IMR-90 (cell line): ENCODE measurements around the gene PTPRO. TPM values are rescaled to one million over a fixed set of nuclear protein-coding genes. Genes with fewer than 3 reads are reported as not detected.

Experiments
- ATAC-seq: fragments of 200-7000 bp; cut with Tn5 transposase; 2 replicates; pipeline ENCODE4 v1.9.1; 2020; ENCODE audit warnings: low read depth, mild to moderate bottlenecking, moderate library complexity
- BruUV-seq: library from RNA; stranded (reverse); fragments of 400-500 nt; replicated peaks from 2 replicates; lab custom pipeline; 2021; lab: Mats Ljungman, UMichigan
- CTCF ChIA-PET: fragments of 300-600 bp; formaldehyde crosslinking; extraction: SDS; loops from one replicate; lab custom pipeline; 2021; ENCODE audit warnings: antibody characterized with exemption; lab: Yijun Ruan, JAX
- POLR2A ChIA-PET: fragments of 300-600 bp; sonication (Branson Sonifier 250); formaldehyde crosslinking; loops from one replicate; lab custom pipeline; 2022; ENCODE audit warnings: antibody characterized with exemption; ENCODE audit not compliant: unreplicated experiment; lab: Charles Lee
- DNase-seq: peaks from one replicate; pipeline ENCODE4 v3.0.0; 2013
- H2AFZ ChIP-seq: replicated peaks from 2 replicates; pipeline ENCODE3; 2013; ENCODE audit warnings: low read length, mild to moderate bottlenecking; ENCODE audit not compliant: poor library complexity
- H2AK5ac ChIP-seq: 2 replicates; pipeline ENCODE4 v1.6.1; 2013; ENCODE audit warnings: low read depth, low read length, inconsistent platforms
- H2AK9ac ChIP-seq: replicated peaks from 2 replicates; pipeline ENCODE3; 2013; ENCODE audit warnings: mild to moderate bottlenecking, low read depth, low read length, moderate library complexity; ENCODE audit not compliant: poor library complexity
- H2BK120ac ChIP-seq: 2 replicates; pipeline ENCODE4 v1.6.1; 2013; ENCODE audit warnings: low read depth, low read length, inconsistent platforms
- H2BK15ac ChIP-seq: 3 replicates; pipeline ENCODE4 v1.6.1; 2013; ENCODE audit warnings: low read depth, low read length, inconsistent platforms
- H2BK20ac ChIP-seq: 2 replicates; pipeline ENCODE4 v1.6.1; 2013; ENCODE audit warnings: low read depth, mild to moderate bottlenecking, inconsistent platforms, low read length, moderate library complexity
- H2BK5ac ChIP-seq: 2 replicates; pipeline ENCODE4 v1.6.1; 2013; ENCODE audit warnings: mild to moderate bottlenecking, low read depth, low read length, inconsistent platforms; ENCODE audit not compliant: poor library complexity, severe bottlenecking
- H3K14ac ChIP-seq: replicated peaks from 2 replicates; pipeline ENCODE4 v1.6.1; 2013; ENCODE audit warnings: low read depth, low read length, inconsistent platforms
- H3K18ac ChIP-seq: 2 replicates; pipeline ENCODE4 v1.6.1; 2013; ENCODE audit warnings: low read depth, low read length, control low read depth
- H3K23ac ChIP-seq: 2 replicates; pipeline ENCODE4 v1.6.1; 2013; ENCODE audit warnings: low read depth, low read length, inconsistent platforms
- H3K27ac ChIP-seq: 2 replicates; pipeline ENCODE4 v1.5.1; 2013; ENCODE audit warnings: mild to moderate bottlenecking, control low read depth, low read length; ENCODE audit not compliant: insufficient read depth
- H3K27me3 ChIP-seq: 2 replicates; pipeline ENCODE4 v1.6.1; 2013; ENCODE audit warnings: low read length; ENCODE audit not compliant: control insufficient read depth, insufficient read depth
- H3K36me3 ChIP-seq: 2 replicates; pipeline ENCODE4 v1.6.1; 2013; ENCODE audit warnings: low read length, mixed read lengths; ENCODE audit not compliant: control insufficient read depth, insufficient read depth
- H3K4ac ChIP-seq: 2 replicates; pipeline ENCODE4 v1.6.1; 2013; ENCODE audit warnings: low read depth, low read length, inconsistent platforms
- H3K4me1 ChIP-seq: 2 replicates; pipeline ENCODE4 v1.6.1; 2013; ENCODE audit warnings: low read length, mixed read lengths; ENCODE audit not compliant: control insufficient read depth, insufficient read depth
- H3K4me2 ChIP-seq: 2 replicates; pipeline ENCODE4 v1.6.1; 2013; ENCODE audit warnings: low read depth, mild to moderate bottlenecking, control low read depth, low read length, moderate library complexity
- H3K4me3 ChIP-seq: 2 replicates; pipeline ENCODE4 v1.5.1; 2013; ENCODE audit warnings: low read depth, mild to moderate bottlenecking, control low read depth, low read length, moderate library complexity; ENCODE audit not compliant: insufficient read depth
- H3K56ac ChIP-seq: 2 replicates; pipeline ENCODE4 v1.6.1; 2013; ENCODE audit warnings: low read length, inconsistent platforms; ENCODE audit not compliant: insufficient read depth; ENCODE audit errors: extremely low read depth
- H3K79me1 ChIP-seq, 2 experiments: 2 replicates each; pipeline ENCODE4 v1.6.1; 2013; ENCODE audit warnings: low read length in 2 of 2, inconsistent platforms in 1 of 2, low read depth in 1 of 2
- H3K9ac ChIP-seq: 2 replicates; pipeline ENCODE4 v1.6.1; 2013; ENCODE audit warnings: low read depth, low read length, control low read depth
- H3K9me1 ChIP-seq: 2 replicates; pipeline ENCODE4 v1.6.1; 2013; ENCODE audit warnings: low read length, inconsistent platforms; ENCODE audit not compliant: insufficient read depth
- H3K9me3 ChIP-seq: 2 replicates; pipeline ENCODE4 v1.6.1; 2013; ENCODE audit warnings: low read length; ENCODE audit not compliant: control insufficient read depth, insufficient read depth
- H4K20me1 ChIP-seq: 2 replicates; pipeline ENCODE4 v1.6.1; 2013; ENCODE audit warnings: low read length, inconsistent platforms; ENCODE audit not compliant: insufficient read depth
- H4K5ac ChIP-seq: 2 replicates; pipeline ENCODE4 v1.6.1; 2013; ENCODE audit warnings: mild to moderate bottlenecking, low read depth, low read length, control low read depth
- H4K8ac ChIP-seq, 2 experiments: 2 replicates each; pipeline ENCODE4 v1.6.1; 2013; ENCODE audit warnings: low read depth in 2 of 2, low read length in 2 of 2, control low read depth in 1 of 2, inconsistent platforms in 1 of 2
- H4K91ac ChIP-seq: 2 replicates; pipeline ENCODE4 v1.6.1; 2013; ENCODE audit warnings: low read depth, low read length, inconsistent platforms; ENCODE audit not compliant: insufficient read depth
- CEBPB ChIP-seq: IDR thresholded peaks from 2 replicates; pipeline ENCODE4 v1.6.1; 2012; ENCODE audit warnings: low read depth, low read length, improper control_type of control experiment
- CTCF ChIP-seq: conservative IDR thresholded peaks from 2 replicates; pipeline ENCODE4 v1.5.1; 2012; ENCODE audit warnings: mild to moderate bottlenecking, low read depth, low read length, improper control_type of control experiment
- FOS ChIP-seq: fragments of 150-350 bp; IDR thresholded peaks from 2 replicates; pipeline ENCODE4 v1.6.1; 2016; ENCODE audit warnings: low read depth, low read length
- MAFK ChIP-seq: IDR thresholded peaks from 2 replicates; pipeline ENCODE4 v1.6.1; 2012; ENCODE audit warnings: low read depth, low read length, improper control_type of control experiment
- MXI1 ChIP-seq: IDR thresholded peaks from 2 replicates; pipeline ENCODE4 v1.6.1; 2012; ENCODE audit warnings: low read depth, mild to moderate bottlenecking, low read length, moderate library complexity, borderline replicate concordance
- RCOR1 ChIP-seq: IDR thresholded peaks from 2 replicates; pipeline ENCODE4 v1.6.1; 2012; ENCODE audit warnings: mild to moderate bottlenecking, low read length, improper control_type of control experiment; ENCODE audit not compliant: insufficient replicate concordance
- SMC3 ChIP-seq: fragments of 150-350 bp; IDR thresholded peaks from 2 replicates; pipeline ENCODE4 v1.6.1; 2016; ENCODE audit warnings: low read depth, mild to moderate bottlenecking, antibody characterized with exemption, low read length, moderate library complexity
- USF2 ChIP-seq: fragments of 150-350 bp; IDR thresholded peaks from 2 replicates; pipeline ENCODE4 v1.6.1; 2017; ENCODE audit warnings: mild to moderate bottlenecking, antibody characterized with exemption, low read length, low read depth
- WGBS, 2 experiments: methylation state at CpG; one replicate each; pipeline versions ENCODE4 v1.1.5 to v1.1.7; 2013; ENCODE audit warnings: missing lambda C conversion rate in 2 of 2; ENCODE audit not compliant: insufficient read length in 1 of 2; ENCODE audit errors: extremely low coverage in 2 of 2; 5-methylcytosine and 5-hydroxymethylcytosine counted together
- dilution Hi-C: fragments of 300-500 bp; cut with HindIII; formaldehyde crosslinking; loops from one replicate; pipeline ENCODE4 v1.14.3; 2018; ENCODE audit warnings: low sequenced_read_pairs; ENCODE audit not compliant: unreplicated experiment
- in situ Hi-C: fragments of 300-500 bp; cut with MboI; formaldehyde crosslinking; loops from 3 replicates; pipeline ENCODE4 v1.14.3; 2019; ENCODE audit warnings: low sequenced_read_pairs, inconsistent platforms, mixed read lengths
- intact Hi-C: fragments of 100-400 bp; cut with micrococcal nuclease; formaldehyde crosslinking; loops from 2 replicates; pipeline ENCODE4 v1.10.0; 2022
- polyA plus RNA-seq, 3 experiments: library from polyadenylated mRNA; depleted of rRNA; stranded (reverse); fragments of >200 nt; gene quantifications; 2 replicates each; pipeline ENCODE4 v1.2.3, GENCODE V29; 2012; ENCODE audit warnings: low replicate concordance in 1 of 3
- total RNA-seq: library from RNA; depleted of rRNA; stranded (reverse); fragments of >200 nt; gene quantifications from 2 replicates; pipeline ENCODE4 v1.2.3, GENCODE V29; 2012
- TF ChIP-seq, protein P1 (sequence below): fragments of 150-350 bp; IDR thresholded peaks from 2 replicates; pipeline ENCODE4 v1.6.1; 2016; ENCODE audit warnings: low read depth, mild to moderate bottlenecking, low read length, moderate library complexity, borderline replicate concordance

The PTPRO gene
- total and polyA plus RNA-seq, 2 of the 4 experiments (the other 2 are of a cell fraction) = 0.03 to 0.18 TPM

DNA sequence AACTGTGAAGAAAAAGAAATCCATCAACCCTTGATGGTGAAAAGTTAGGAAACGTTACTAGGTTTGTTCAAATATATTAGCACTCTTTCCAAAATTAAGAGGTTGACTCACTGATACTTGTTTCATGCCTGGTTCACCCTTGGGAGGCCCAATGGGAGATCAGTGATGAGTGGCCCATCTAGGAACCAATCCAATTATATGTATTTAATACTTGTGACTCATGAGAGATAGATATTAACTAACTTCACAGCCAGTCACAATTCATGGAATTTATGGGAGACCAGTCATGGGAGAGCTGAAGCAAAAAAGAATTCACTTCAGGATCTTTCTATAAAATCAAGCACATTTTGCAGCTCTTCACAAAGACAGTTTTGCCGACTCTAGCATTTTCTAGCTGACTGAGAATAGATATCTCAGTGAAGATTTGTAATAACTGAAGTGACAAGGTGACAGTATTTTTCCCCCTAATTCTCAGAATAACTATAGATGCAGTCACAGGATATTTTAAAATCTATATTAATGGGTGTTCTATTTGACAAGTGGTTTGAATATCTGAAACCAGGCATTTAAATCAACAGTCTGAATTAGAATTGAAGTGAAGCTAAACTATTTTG lies 236.7 kb downstream of the PTPRO start:
- Histone ChIP-seq H3K23ac (no peak overlapping the region), H3K14ac (no peak overlapping the region), H3K56ac (no peak overlapping the region), H3K9me3 (no peaks in the 10 kb centered on the region), H3K4me3 (no peak overlapping the region), H2BK120ac (no peak overlapping the region), H4K91ac (no peak overlapping the region), H4K20me1 (no peaks in the 10 kb centered on the region), H3K4me1 (no peaks in the 10 kb centered on the region), H2BK20ac (no peak overlapping the region), H3K9me1 (no peaks in the 10 kb centered on the region), H3K36me3 (no peaks in the 10 kb centered on the region), H3K4ac (no peak overlapping the region), H2AFZ (no peak overlapping the region), H2BK15ac (no peak overlapping the region), H3K18ac (no peak overlapping the region), H4K5ac (no peak overlapping the region), H4K8ac (no peak overlapping the region), H3K27ac (no peak overlapping the region), H2BK5ac (no peak overlapping the region), H3K9ac (no peak overlapping the region), H2AK5ac (no peak overlapping the region), H3K4me2 (no peak overlapping the region), H2AK9ac (no peak overlapping the region), H3K27me3 (no peaks in the 10 kb centered on the region), H3K79me1 (no peaks in the 10 kb centered on the region)
- dilution Hi-C loops (no loop called here), intact Hi-C loops (no loop called here), in situ Hi-C loops (no loop called here)
- ChIA-PET CTCF (interaction anchor here (0.6 to 1.5 kb wide), 5 partner anchors 14 to 36 kb away, joined by 3 to 4 read pairs (median 3); no protein-coding TSS in a partner anchor), POLR2A (no interaction called here)
- BruUV-seq = no TSS peak
- peak; percentile 90 for ATAC-seq
- DNase-seq = peak; percentile 87
- peak; percentile 97 for TF ChIP-seq MAFK
- no peak for TF ChIP-seq CTCF
- no peak for TF ChIP-seq USF2
- TF ChIP-seq, protein P1, sequence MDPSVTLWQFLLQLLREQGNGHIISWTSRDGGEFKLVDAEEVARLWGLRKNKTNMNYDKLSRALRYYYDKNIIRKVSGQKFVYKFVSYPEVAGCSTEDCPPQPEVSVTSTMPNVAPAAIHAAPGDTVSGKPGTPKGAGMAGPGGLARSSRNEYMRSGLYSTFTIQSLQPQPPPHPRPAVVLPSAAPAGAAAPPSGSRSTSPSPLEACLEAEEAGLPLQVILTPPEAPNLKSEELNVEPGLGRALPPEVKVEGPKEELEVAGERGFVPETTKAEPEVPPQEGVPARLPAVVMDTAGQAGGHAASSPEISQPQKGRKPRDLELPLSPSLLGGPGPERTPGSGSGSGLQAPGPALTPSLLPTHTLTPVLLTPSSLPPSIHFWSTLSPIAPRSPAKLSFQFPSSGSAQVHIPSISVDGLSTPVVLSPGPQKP = no peak
- no peak for TF ChIP-seq SMC3
- TF ChIP-seq RCOR1 = no peak
- no peak for TF ChIP-seq MXI1
- TF ChIP-seq CEBPB = no peak
- no peak for TF ChIP-seq FOS
- WGBS, 2 experiments = no CpG with 5 or more reads among the region's 2 CpGs
